NCI-H128 (cell line): Measurements from ENCODE around the gene UBE2D2.
A peak's percentile ranks its signal among the peaks of the same experiment; 100 is the strongest.

Experiments used
- DNase-seq: peaks from one replicate; lab custom pipeline; 2025; ENCODE audit not compliant: unreplicated experiment; lab: John Stamatoyannopoulos, UW

The UBE2D2 gene

DNA sequence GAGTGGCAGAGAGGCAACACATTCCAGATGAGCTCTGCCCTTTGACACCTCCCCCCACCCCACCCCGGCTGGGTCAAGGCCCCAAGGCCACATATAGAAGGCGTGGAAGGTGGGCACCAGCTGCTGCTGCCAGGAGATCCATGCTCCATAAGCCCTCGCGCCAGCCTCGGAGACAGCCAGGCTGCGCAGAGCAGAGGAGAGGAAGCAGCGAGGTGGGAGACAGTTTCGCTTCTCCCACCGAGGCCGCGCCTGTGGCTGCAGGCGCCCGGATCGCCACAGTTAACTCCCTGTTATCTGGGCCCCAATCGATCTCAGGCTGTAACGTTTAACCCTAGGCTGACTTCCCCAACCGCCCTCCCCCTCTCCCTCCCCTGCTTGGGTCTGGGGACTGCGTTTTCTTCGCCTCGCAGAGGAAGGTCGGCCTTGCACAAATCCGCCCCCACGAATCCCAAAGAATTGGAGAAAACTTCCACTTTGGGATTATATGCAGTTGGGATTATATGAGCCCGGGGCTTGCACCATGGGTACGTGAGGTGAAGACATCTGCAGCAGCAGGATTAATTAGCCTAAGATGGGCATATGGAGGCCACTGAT is 85.9 kb downstream of the UBE2D2 start:
- no peak for DNase-seq

DNA sequence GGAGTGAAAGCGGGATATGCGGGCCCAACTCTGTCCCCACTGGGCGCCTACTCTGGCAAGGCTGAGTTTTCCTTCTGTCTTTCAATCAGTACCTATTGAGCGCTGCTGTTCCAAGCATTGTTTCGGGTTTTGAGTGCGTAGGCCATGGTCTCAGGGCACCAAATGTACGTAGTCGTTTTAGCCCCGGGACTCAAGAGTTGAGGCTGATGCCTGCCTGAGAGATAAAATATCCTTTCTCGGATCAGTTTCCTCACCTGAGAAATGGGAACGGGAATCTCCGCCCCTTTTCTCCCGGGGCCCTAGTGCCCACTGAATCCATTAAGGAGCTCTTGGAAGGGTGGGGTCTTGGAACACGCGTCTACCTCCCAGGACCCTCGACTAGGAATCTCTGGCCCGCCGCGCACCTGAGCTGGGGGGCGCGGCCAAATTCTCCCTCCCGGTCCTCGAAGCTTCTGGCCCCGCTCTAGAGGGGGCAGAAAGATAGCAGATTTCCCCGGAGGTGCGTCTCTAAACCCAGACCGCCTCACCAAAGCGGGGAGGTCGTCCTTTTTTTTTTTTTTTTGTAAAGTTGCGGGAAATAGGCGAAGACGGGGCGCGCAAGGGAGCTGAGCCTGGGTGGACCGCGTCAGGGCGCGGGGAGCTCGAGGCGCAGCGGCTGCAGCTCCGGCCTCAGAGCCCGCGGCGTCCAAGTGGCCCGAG is 86.5 kb downstream of the UBE2D2 start:
- no peak for DNase-seq

DNA sequence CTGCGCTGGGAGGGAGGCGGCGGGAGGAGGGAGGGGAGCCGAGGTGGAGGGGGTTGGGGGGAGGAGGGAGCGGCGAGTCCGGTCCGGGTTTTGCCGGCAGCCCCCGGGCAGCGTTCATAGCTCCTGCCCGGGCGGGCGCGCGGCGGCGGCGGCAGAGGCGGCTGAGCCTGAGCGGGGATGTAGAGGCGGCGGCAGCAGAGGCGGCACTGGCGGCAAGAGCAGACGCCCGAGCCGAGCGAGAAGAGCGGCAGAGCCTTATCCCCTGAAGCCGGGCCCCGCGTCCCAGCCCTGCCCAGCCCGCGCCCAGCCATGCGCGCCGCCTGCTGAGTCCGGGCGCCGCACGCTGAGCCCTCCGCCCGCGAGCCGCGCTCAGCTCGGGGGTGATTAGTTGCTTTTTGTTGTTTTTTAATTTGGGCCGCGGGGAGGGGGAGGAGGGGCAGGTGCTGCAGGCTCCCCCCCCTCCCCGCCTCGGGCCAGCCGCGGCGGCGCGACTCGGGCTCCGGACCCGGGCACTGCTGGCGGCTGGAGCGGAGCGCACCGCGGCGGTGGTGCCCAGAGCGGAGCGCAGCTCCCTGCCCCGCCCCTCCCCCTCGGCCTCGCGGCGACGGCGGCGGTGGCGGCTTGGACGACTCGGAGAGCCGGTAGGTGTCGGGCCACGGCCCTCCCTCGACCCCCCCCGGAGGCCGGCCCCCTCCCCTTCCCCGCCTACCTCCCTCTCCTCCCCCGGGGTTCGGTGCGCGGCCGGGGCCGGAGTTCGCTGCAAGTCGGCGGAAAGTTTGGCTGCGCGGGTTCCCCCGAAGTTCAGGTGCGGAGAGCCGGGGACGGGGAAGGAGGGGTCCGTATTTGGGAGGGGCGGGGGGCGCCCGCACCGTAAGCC is 87.3 kb downstream of the UBE2D2 start, which contains the start of gene CXXC5:
TSS of gene CXXC5 (plus strand) at position 145 of the 877 bp plus-strand sequence. CDS start 32,175 bp downstream, outside the sequence.
- DNase-seq, result peak; percentile 48

DNA sequence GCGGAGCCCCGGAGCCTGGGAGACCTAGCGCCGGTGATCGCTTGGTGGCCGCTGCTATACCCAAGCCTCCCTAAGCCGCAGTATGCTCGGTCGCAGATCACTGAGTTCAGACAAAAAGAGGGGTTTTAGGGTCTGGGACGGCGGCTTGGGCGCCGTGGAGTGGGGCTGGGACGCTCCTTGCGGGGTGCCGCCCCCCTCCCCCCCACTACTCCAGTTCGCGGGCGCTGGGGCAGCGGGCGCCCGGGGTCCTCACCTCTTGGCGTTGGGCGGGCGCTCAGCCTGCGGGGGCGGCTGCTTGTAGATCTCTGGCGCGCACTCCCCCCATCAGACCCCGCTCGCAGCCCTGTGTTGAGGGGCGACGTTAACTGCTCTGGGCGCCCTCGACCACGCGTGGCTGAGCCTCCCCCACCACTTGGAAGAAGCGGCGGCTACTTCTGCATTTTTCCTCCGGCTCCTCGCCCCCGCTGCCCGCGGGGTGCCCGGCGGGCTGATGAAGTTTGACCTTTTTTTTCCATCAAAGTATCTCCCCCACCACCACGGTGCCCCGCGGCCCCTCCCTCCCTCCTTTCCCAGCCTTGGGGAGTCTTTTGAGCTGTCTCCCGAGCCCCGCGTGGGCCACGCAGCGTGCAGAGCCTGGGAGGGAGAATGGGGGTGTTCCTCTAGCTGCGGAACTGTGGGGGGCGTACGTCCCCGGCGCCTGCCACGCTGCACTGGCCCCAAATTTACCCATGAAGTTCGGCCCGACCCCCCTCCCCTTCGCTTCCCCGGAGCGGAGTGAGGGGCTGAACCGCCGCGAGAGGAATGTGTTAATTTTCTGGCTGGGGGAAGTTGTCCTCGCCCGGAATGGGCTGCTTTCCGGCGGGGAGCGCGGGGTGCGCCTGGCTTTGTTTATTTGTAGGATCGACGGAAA is 88.2 kb downstream of the UBE2D2 start:
- DNase-seq, result no peak

DNA sequence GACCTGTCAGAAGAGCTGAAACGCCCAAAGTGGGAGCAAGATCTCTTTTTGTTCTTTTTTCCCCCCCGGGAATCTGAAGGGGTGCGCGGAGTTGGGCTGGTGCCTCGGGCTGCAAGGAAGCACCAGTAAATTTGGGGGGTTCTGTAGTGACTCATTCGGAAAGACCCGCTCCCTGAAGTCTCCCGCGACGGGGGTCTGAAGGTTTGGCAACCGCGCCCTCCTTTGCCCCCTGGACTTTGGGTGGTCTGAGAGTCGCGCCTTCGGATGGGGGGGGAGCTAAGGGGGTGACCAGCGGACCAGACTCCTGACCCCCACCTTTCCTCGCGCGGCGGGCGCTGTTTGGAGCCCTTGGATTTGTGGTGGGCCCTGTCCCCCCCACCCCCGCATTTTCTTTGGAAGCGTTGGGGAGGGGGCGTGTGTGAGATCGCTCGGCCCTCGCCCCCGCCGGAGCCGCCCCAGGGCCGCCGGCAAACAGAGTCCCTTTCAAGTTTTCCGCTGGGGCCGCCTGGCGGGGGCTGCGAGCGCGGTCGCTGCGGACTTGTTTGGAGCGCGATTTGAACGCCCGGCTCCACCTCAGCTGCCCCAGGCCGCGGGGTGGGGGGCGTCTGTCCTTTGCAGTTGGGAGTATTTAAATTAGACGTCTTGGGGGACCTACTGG is 89.0 kb downstream of the UBE2D2 start:
- no peak for DNase-seq

GRCh38 chr5:139650689-139651042 is 89.5 kb downstream of the UBE2D2 start:
- no peak for DNase-seq

- DNase-seq, result no peak
Measured at GRCh38 chr5:139651043-139651834, 90.1 kb downstream of the UBE2D2 start.

GRCh38 chr5:139651853-139652787 is 91.0 kb downstream of the UBE2D2 start:
- no peak for DNase-seq

DNA sequence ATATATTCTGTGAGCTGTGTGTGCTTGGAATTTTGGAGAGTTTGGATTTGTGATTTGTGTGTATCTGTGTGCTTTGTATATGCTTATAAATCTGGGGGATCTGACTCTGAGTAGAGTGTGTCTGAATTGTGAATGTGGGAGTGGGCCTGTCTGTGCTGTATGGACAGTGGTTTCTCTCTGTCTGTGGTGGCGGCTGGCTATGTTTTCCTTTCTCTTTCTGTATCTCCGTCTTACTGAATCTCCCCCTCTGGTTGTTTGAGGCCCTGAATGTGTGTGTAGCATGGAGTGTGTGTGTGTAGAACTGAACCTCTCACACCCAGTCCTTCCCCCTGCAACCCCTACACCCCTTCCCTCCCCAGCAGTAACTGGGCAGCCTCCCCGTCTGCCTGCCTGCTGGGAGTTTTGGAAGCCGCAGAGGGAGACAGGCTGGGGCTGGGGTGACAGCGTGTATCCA is 91.7 kb downstream of the UBE2D2 start:
- DNase-seq, result no peak

GRCh38 chr5:139653616-139654015 is 92.5 kb downstream of the UBE2D2 start:
- no peak for DNase-seq

GRCh38 chr5:139654464-139654863 is 93.3 kb downstream of the UBE2D2 start:
- no peak for DNase-seq

- no peak for DNase-seq
Measured at GRCh38 chr5:139654871-139655491, 93.8 kb downstream of the UBE2D2 start.

- no peak for DNase-seq
Measured at GRCh38 chr5:139655727-139656271, 94.7 kb downstream of the UBE2D2 start.

- no peak for DNase-seq
Measured at GRCh38 chr5:139657363-139658321, 96.5 kb downstream of the UBE2D2 start.

DNA sequence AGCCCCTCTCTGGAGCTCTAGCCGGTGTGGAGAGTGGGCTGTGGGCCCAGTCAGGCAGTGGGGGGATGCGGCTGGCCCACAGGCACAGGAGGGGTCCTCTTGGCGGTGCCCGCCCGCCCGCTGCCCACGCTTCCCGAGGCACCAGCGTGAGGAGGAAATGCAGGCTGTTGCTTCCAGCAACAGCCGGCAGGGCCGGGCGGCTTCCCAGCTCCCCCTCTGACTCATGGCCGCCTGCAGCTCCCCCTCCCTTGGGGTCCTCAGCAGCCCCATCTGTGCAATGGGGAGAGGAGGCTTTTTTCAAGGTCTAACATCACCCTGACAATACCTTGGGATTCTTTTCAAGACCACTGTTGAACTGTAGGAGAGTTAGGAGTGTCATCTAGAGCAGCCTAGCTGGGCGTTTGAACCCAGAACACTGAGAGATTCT is 97.4 kb downstream of the UBE2D2 start:
- no peak for DNase-seq

DNA sequence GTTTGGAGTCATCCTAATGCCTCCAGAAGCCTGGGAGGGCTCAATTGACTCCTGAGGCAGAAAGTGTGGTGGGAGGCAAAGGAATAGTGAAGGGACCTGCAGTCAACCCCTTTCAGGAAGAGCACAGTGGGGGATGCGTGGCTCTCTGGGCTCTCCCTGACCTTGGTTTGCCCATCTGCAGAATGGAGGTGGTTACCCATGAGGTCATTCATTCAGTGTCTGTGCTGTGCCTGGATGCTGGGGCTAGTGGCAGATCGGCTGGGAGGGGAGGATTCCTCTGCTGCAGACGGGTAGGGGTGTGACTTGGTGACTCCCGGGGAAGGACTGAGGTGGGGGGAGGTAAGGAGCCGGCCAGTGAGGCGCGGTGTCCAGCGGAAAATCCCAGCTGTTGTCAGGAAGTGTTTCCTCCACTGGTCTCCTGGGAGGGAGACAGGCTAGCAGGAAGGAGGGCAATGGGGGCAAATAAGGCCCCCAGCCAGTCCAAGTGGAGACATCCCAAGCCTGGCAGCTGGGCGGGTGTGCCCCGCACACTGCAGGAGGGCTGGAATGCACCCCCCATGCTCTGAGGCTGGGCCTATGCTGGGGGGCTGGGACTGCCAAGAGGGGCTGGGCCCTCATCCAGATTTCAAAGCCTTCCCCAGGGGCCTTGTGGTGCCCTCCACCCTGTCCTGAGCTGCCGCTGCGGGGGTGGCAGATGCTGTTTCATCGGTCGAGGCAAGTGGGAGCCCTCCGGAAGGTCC is 98.0 kb downstream of the UBE2D2 start:
- DNase-seq, result no peak
